K562 (cell line): ENCODE measurements around the gene PAFAH1B2. TPM values are rescaled to one million over a fixed set of nuclear protein-coding genes. Genes with fewer than 3 reads are reported as not detected.
"Not testable (repeated sequence)": the region's sequence is repeated elsewhere in the genome, so short reads cannot be mapped to it uniquely, and the experiment has no call there.

Experiments
- ATAC-seq: fragments of 200-7000 bp; cut with Tn5 transposase; 3 replicates; pipeline ENCODE4 v1.9.1; 2020; ENCODE audit warnings: moderate library complexity
- BruUV-seq: library from RNA; stranded (reverse); fragments of 400-500 nt; replicated peaks from 2 replicates; lab custom pipeline; 2021; lab: Mats Ljungman, UMichigan
- CTCF ChIA-PET: fragments of 300-600 bp; formaldehyde crosslinking; extraction: SDS; loops from one replicate; lab custom pipeline; 2021; ENCODE audit warnings: low intra/inter-chr PET ratio; lab: Yijun Ruan, JAX
- POLR2A ChIA-PET: fragments of 300-600, 350-650 bp; sonication (Branson Sonifier 250); formaldehyde crosslinking; extraction: SDS; loops from one replicate; lab custom pipeline; 2021; ENCODE audit warnings: antibody characterized with exemption, inconsistent platforms; lab: Yijun Ruan, JAX
- DNase-seq, 4 experiments: peaks; one replicate each; pipeline versions ENCODE4 v3.0.0 to v3.0.0-alpha.2; 2011 to 2018; ENCODE audit warnings: low spot score in 3 of 4, mixed read lengths in 3 of 4; ENCODE audit errors: extremely low read depth in 1 of 4
- FAIRE-seq: peaks from 2 replicates; lab custom pipeline; 2011; peaks lifted over from hg19 to GRCh38; lab: Jason Lieb, UNC
- H2AFZ ChIP-seq: 2 replicates; pipeline ENCODE4 v1.6.0; 2011; ENCODE audit warnings: low read depth, low read length, control low read depth, inconsistent platforms
- H3K27ac ChIP-seq: fragments of 200-600 bp; 3 replicates; pipeline ENCODE4 v1.8.0; 2011; ENCODE audit warnings: low read depth, mild to moderate bottlenecking, control low read depth, inconsistent platforms, low read length, moderate library complexity, mixed read lengths; ENCODE audit errors: extremely low read depth
- H3K27me3 ChIP-seq, 2 experiments: fragments of 300-600 bp in 1 of 2; 2 replicates in 1 of 2; 3 replicates in 1 of 2; pipeline versions ENCODE4 v1.6.0 to v1.8.0; 2011; ENCODE audit warnings: inconsistent platforms in 2 of 2, low read length in 2 of 2, mild to moderate bottlenecking in 1 of 2, mixed read lengths in 1 of 2, moderate library complexity in 1 of 2; ENCODE audit not compliant: control insufficient read depth in 2 of 2, insufficient read depth in 2 of 2
- H3K36me3 ChIP-seq: fragments of 300-600 bp; 3 replicates; pipeline ENCODE4 v1.8.0; 2011; ENCODE audit warnings: mild to moderate bottlenecking, low read length, inconsistent platforms; ENCODE audit not compliant: control insufficient read depth, insufficient read depth
- H3K4me1 ChIP-seq, 2 experiments: fragments of 200-600 bp in 1 of 2; replicated peaks in 1 of 2; 2 replicates in 1 of 2; 3 replicates in 1 of 2; pipeline versions ENCODE4 v1.5.1 to v1.8.0; 2011; ENCODE audit warnings: inconsistent platforms in 2 of 2, low read length in 2 of 2, mild to moderate bottlenecking in 1 of 2, mixed read lengths in 1 of 2, moderate library complexity in 1 of 2; ENCODE audit not compliant: control insufficient read depth in 2 of 2, insufficient read depth in 2 of 2
- H3K4me2 ChIP-seq: 2 replicates; pipeline ENCODE4 v1.6.1; 2011; ENCODE audit warnings: low read length, control low read depth, inconsistent platforms, mixed read lengths; ENCODE audit not compliant: insufficient read depth
- H3K4me3 ChIP-seq: fragments of 200-600 bp; sonication (generic), shearing (Covaris generic); 2 replicates; pipeline ENCODE4 v1.5.1; 2016; ENCODE audit warnings: control low read depth, inconsistent platforms
- H3K79me2 ChIP-seq: fragments of 200-600 bp; 3 replicates; pipeline ENCODE4 v1.8.0; 2011; ENCODE audit warnings: low read length, inconsistent platforms; ENCODE audit not compliant: control insufficient read depth, insufficient read depth
- H3K9ac ChIP-seq, 2 experiments: 2 replicates each; pipeline versions ENCODE4 v1.6.0 to v1.6.1; 2011; ENCODE audit warnings: low read depth in 2 of 2, low read length in 2 of 2, control low read depth in 1 of 2, inconsistent platforms in 1 of 2, mild to moderate bottlenecking in 1 of 2, mixed read lengths in 1 of 2; ENCODE audit not compliant: insufficient read depth in 1 of 2
- H3K9me1 ChIP-seq: one replicate; pipeline ENCODE4 v1.6.0; 2011; ENCODE audit warnings: inconsistent platforms, mild to moderate bottlenecking, low read length, moderate library complexity; ENCODE audit not compliant: control insufficient read depth, insufficient read depth
- H3K9me3 ChIP-seq: replicated peaks from 2 replicates; pipeline ENCODE4 v1.5.1; 2011; ENCODE audit warnings: low read depth, low read length, inconsistent platforms; ENCODE audit not compliant: control insufficient read depth, insufficient read depth
- H4K20me1 ChIP-seq: replicated peaks from 2 replicates; pipeline ENCODE4 v1.6.1; 2011; ENCODE audit warnings: low read length, inconsistent platforms, mixed read lengths; ENCODE audit not compliant: control insufficient read depth, insufficient read depth
- CHCHD3 ChIP-seq: fragments of 250-450 bp; sonication (Bioruptor Pico); IDR thresholded peaks from 2 replicates; pipeline ENCODE4 v2.1.2; 2022; ENCODE audit warnings: mild to moderate bottlenecking
- MAFF ChIP-seq: IDR thresholded peaks from 2 replicates; pipeline ENCODE4 v1.6.1; 2012; ENCODE audit warnings: low read length, improper control_type of control experiment
- RBM17 ChIP-seq: fragments of 200-400 bp; formaldehyde crosslinking; IDR thresholded peaks from 2 replicates; pipeline ENCODE4 v1.6.1; 2017; ENCODE audit warnings: low read depth, mild to moderate bottlenecking, low read length, borderline replicate concordance
- TCF7L2 ChIP-seq: fragments of 150-350 bp; IDR thresholded peaks from 2 replicates; pipeline ENCODE4 v1.6.1; 2016; ENCODE audit warnings: low read depth, mild to moderate bottlenecking, low read length, moderate library complexity
- ZNF165 ChIP-seq: fragments of 250-450 bp; sonication (Bioruptor Pico); IDR thresholded peaks from 2 replicates; pipeline ENCODE4 v1.4.0; 2020; ENCODE audit warnings: borderline replicate concordance
- ZNF316 ChIP-seq: fragments of 450-650 bp; IDR thresholded peaks from 2 replicates; pipeline ENCODE4 v1.6.1; 2016
- ZNF41 ChIP-seq: fragments of 250-450 bp; sonication (Bioruptor Pico); conservative IDR thresholded peaks from 2 replicates; pipeline ENCODE4 v1.4.0; 2020; ENCODE audit warnings: mild to moderate bottlenecking
- ZNF785 ChIP-seq: fragments of 250-450 bp; sonication (Bioruptor Pico); IDR thresholded peaks from 2 replicates; pipeline ENCODE4 v1.4.0; 2020; ENCODE audit warnings: mild to moderate bottlenecking
- WGBS: fragments of 100-300 bp; shearing (Covaris generic); methylation state at CpG from one replicate; pipeline ENCODE4 v1.1.6; 2016; ENCODE audit warnings: low coverage, mixed read lengths; ENCODE audit not compliant: insufficient coverage; ENCODE audit errors: missing lambda C conversion rate; 5-methylcytosine and 5-hydroxymethylcytosine counted together
- in situ Hi-C: fragments of 300-500 bp; cut with MboI; formaldehyde crosslinking; loops from 4 replicates; pipeline ENCODE4 v1.15.0; 2018; ENCODE audit warnings: inconsistent platforms, mixed read lengths
- intact Hi-C: fragments of 100-400 bp; cut with micrococcal nuclease; formaldehyde crosslinking; loops from 2 replicates; pipeline ENCODE4 v1.14.2; 2022
- polyA plus RNA-seq, 8 experiments: library from polyadenylated mRNA; depleted of rRNA in 4 of 8; stranded (reverse) in 5 of 8; unstranded in 3 of 8; fragments of >200 nt; fragmentation: Nextera tagmentation in 2 of 8; fragmentation: Illumina TruSeq in 1 of 8; extraction: Ambion mirVana in 2 of 8; extraction: Trizol in 1 of 8; gene quantifications; 2 replicates each; pipeline versions ENCODE4 v1.2.1 to v1.2.3, GENCODE V29; 2011 to 2014; ENCODE audit warnings: inconsistent platforms in 1 of 8, missing spikeins in 1 of 8
- total RNA-seq, 7 experiments: library from RNA; depleted of rRNA in 6 of 7; stranded (reverse); fragments of >200 nt in 6 of 7; fragmentation: Illumina TruSeq in 2 of 7; extraction: Trizol in 2 of 7; gene quantifications; 2 replicates each; pipeline versions ENCODE4 v1.2.1 to v1.2.3, GENCODE V29; 2011 to 2021; ENCODE audit warnings: low replicate concordance in 1 of 7
- TF ChIP-seq, protein P1 (sequence below): fragments of 450-650 bp; IDR thresholded peaks from 2 replicates; pipeline ENCODE4 v1.6.1; 2016; ENCODE audit warnings: borderline replicate concordance
- TF ChIP-seq, protein P2 (sequence below): fragments of 250-450 bp; sonication (Bioruptor Pico); IDR thresholded peaks from 2 replicates; pipeline ENCODE4 v1.4.0; 2020; ENCODE audit warnings: borderline replicate concordance

The PAFAH1B2 gene
- total and polyA plus RNA-seq, 9 of the 15 experiments (the other 6 are each of a cell fraction or from before 2014, with no cell fraction given): 27.8 to 94.7 (median 64.9) TPM

DNA sequence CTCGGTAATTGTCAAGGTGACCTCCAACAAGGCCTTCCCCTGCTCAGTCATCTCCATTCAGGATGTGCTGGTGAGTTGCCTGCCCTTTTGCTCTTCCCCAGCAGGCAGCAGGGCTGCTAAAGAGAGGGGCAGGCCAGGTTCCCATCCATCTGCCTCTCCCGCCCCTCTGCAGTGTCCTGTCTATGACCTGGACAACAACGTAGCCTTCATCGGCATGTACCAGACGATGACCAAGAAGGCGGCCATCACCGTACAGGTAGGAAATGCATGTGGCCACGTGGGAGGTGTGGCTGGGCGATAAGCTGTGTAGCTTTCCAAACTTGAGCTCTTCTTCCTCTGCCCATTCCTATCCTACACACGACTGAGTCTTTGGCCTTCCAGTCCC is 38.5 kb downstream of the PAFAH1B2 start (continued):
- TF ChIP-seq RBM17 (no peak), MAFF (no peak), ZNF785 (no peak), TCF7L2 (no peak), ZNF165 (no peak), ZNF316 (no peak), ZNF41 (CRISPR knock-in tag) (no peak), CHCHD3 (CRISPR knock-in tag) (no peak)
- TF ChIP-seq, protein P1, sequence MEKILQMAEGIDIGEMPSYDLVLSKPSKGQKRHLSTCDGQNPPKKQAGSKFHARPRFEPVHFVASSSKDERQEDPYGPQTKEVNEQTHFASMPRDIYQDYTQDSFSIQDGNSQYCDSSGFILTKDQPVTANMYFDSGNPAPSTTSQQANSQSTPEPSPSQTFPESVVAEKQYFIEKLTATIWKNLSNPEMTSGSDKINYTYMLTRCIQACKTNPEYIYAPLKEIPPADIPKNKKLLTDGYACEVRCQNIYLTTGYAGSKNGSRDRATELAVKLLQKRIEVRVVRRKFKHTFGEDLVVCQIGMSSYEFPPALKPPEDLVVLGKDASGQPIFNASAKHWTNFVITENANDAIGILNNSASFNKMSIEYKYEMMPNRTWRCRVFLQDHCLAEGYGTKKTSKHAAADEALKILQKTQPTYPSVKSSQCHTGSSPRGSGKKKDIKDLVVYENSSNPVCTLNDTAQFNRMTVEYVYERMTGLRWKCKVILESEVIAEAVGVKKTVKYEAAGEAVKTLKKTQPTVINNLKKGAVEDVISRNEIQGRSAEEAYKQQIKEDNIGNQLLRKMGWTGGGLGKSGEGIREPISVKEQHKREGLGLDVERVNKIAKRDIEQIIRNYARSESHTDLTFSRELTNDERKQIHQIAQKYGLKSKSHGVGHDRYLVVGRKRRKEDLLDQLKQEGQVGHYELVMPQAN: no peak
- TF ChIP-seq, protein P2, sequence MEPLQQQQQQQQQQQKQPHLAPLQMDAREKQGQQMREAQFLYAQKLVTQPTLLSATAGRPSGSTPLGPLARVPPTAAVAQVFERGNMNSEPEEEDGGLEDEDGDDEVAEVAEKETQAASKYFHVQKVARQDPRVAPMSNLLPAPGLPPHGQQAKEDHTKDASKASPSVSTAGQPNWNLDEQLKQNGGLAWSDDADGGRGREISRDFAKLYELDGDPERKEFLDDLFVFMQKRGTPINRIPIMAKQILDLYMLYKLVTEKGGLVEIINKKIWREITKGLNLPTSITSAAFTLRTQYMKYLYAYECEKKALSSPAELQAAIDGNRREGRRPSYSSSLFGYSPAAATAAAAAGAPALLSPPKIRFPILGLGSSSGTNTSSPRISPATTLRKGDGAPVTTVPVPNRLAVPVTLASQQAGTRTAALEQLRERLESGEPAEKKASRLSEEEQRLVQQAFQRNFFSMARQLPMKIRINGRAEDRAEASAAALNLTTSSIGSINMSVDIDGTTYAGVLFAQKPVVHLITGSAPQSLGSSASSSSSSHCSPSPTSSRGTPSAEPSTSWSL (CRISPR knock-in tag): no peak
- TF ChIP-seq, all 486 proteins: peak for 0

DNA sequence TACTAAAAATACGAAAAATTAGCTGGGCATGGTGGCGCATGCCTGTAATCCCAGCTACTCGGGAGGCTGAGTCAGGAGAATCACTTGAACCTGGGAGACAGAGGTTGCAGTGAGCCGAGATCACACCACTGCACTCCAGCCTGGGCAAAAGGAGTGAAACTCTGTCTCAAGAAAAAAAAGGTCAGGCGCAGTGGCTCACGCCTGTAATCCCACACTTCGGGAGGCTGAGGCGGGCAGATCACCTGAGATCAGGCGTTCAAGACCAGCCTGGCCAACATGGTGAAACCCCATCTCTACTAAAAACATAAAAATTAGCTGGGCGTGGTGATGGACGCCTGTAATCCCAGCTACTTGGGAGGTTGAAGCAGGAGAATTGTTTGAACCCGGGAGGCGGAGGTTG is 39.1 kb downstream of the PAFAH1B2 start:
- H3K9me1 ChIP-seq, H3K27me3 ChIP-seq, DNase-seq, intact Hi-C loops, H3K9ac ChIP-seq, H3K27ac ChIP-seq, H3K4me2 ChIP-seq, H2AFZ ChIP-seq, ATAC-seq, H4K20me1 ChIP-seq, FAIRE-seq, in situ Hi-C loops, H3K4me3 ChIP-seq, H3K9me3 ChIP-seq, BruUV-seq: not testable (repeated sequence)
- ChIA-PET POLR2A (interaction anchor here (0.6 to 1.0 kb wide), 2 partner anchors 10 to 213 kb away, joined by 3 to 5 read pairs; no protein-coding TSS in a partner anchor), CTCF (interaction anchor here (2.9 kb wide), 1 partner anchor 43 kb away, joined by 12 read pairs; no protein-coding TSS in a partner anchor)
- peaks cover 18% of the 10 kb centered on the region for H3K79me2 ChIP-seq
- peaks cover 20 to 37% of the 10 kb centered on the region in 2 experiments for H3K4me1 ChIP-seq
- WGBS: 88% methylated on average over 12 of the region's 13 CpGs
- peaks cover 27% of the 10 kb centered on the region for H3K36me3 ChIP-seq
